HepG2 (cell line): ENCODE data around the gene CAPN10. TPM values are rescaled to one million over a fixed set of nuclear protein-coding genes. Genes with fewer than 3 reads are reported as not detected.
A peak's percentile ranks its signal among the peaks of the same experiment; 100 is the strongest.

Source experiments
- ATF4 ChIP-seq, 2 experiments: fragments of 450-650 bp in 1 of 2; sonication (generic) in 1 of 2; formaldehyde crosslinking; IDR thresholded peaks; 2 replicates each; pipeline versions ENCODE4 v1.5.0 to v1.8.0; 2020 to 2022; ENCODE audit warnings: mild to moderate bottlenecking in 1 of 2, missing genetic modification reagents in 1 of 2
- CENPT ChIP-seq: sonication (generic); formaldehyde crosslinking; IDR thresholded peaks from 2 replicates; pipeline ENCODE4 v1.8.0; 2022; ENCODE audit warnings: low read depth, mild to moderate bottlenecking, moderate library complexity, missing genetic modification reagents
- HOXA5 ChIP-seq: sonication (generic); formaldehyde crosslinking; IDR thresholded peaks from 2 replicates; pipeline ENCODE4 v1.4.0; 2020; ENCODE audit warnings: missing genetic modification reagents
- NR0B2 ChIP-seq: sonication (generic); formaldehyde crosslinking; IDR thresholded peaks from 2 replicates; pipeline ENCODE4 v1.4.0; 2020; ENCODE audit warnings: mild to moderate bottlenecking, missing genetic modification reagents
- RAD51 ChIP-seq: fragments of 450-650 bp; IDR thresholded peaks from 2 replicates; pipeline ENCODE4 v1.6.1; 2016; ENCODE audit warnings: borderline replicate concordance
- RERE ChIP-seq: IDR thresholded peaks from 2 replicates; pipeline ENCODE4 v1.6.1; 2016; ENCODE audit warnings: low read depth, missing genetic modification reagents, missing compliant biosample characterization
- SIX4 ChIP-seq: sonication (generic); formaldehyde crosslinking; IDR thresholded peaks from 2 replicates; pipeline ENCODE4 v1.4.0; 2020; ENCODE audit warnings: missing genetic modification reagents
- SKI ChIP-seq: fragments of 450-650 bp; IDR thresholded peaks from one replicate; pipeline ENCODE4 v1.6.1; 2018; ENCODE audit warnings: mild to moderate bottlenecking; ENCODE audit not compliant: partially characterized antibody
- STAT5B ChIP-seq: sonication (generic); formaldehyde crosslinking; IDR thresholded peaks from 2 replicates; pipeline ENCODE4 v1.4.0; 2020; ENCODE audit warnings: missing genetic modification reagents
- ZMYM2 ChIP-seq: sonication (generic); formaldehyde crosslinking; IDR thresholded peaks from 2 replicates; pipeline ENCODE4 v1.8.0; 2022; ENCODE audit warnings: mild to moderate bottlenecking, missing genetic modification reagents
- ZNF263 ChIP-seq: sonication (generic); formaldehyde crosslinking; IDR thresholded peaks from 2 replicates; pipeline ENCODE4 v1.4.0; 2020; ENCODE audit warnings: missing genetic modification reagents
- ZNF468 ChIP-seq: sonication (generic); formaldehyde crosslinking; IDR thresholded peaks from 2 replicates; pipeline ENCODE4 v1.8.0; 2022; ENCODE audit warnings: mild to moderate bottlenecking, moderate library complexity, missing genetic modification reagents
- ZNF513 ChIP-seq: sonication (generic); formaldehyde crosslinking; conservative IDR thresholded peaks from 2 replicates; pipeline ENCODE4 v1.5.0; 2020; ENCODE audit warnings: missing genetic modification reagents
- ZNF546 ChIP-seq: sonication (generic); formaldehyde crosslinking; conservative IDR thresholded peaks from 2 replicates; pipeline ENCODE4 v1.8.1; 2023; ENCODE audit warnings: mild to moderate bottlenecking, missing genetic modification reagents
- ZNF670 ChIP-seq: sonication (generic); formaldehyde crosslinking; IDR thresholded peaks from 2 replicates; pipeline ENCODE4 v1.8.0; 2022; ENCODE audit warnings: mild to moderate bottlenecking, missing genetic modification reagents, borderline replicate concordance
- ZNF790 ChIP-seq: sonication (generic); formaldehyde crosslinking; IDR thresholded peaks from 2 replicates; pipeline ENCODE4 v1.8.0; 2022; ENCODE audit warnings: missing genetic modification reagents, mild to moderate bottlenecking, borderline replicate concordance
- ZNF800 ChIP-seq: sonication (generic); formaldehyde crosslinking; IDR thresholded peaks from 2 replicates; pipeline ENCODE4 v1.4.0; 2020; ENCODE audit warnings: missing genetic modification reagents
- ZNF883 ChIP-seq: sonication (generic); formaldehyde crosslinking; IDR thresholded peaks from 2 replicates; pipeline ENCODE4 v1.5.1; 2020; ENCODE audit warnings: mild to moderate bottlenecking, missing genetic modification reagents; ENCODE audit errors: not compliant biosample characterization
- polyA plus RNA-seq, 8 experiments: library from polyadenylated mRNA; depleted of rRNA in 3 of 8; stranded (reverse) in 7 of 8; unstranded in 1 of 8; fragments of >200 nt; fragmentation: Illumina TruSeq in 4 of 8; extraction: Trizol in 4 of 8; gene quantifications; 2 replicates each; pipeline versions ENCODE4 v1.2.1 to v1.2.3, GENCODE V29; 2011 to 2016; ENCODE audit warnings: low read depth in 4 of 8, missing spikeins in 1 of 8, mixed read lengths in 1 of 8; ENCODE audit not compliant: insufficient read depth in 1 of 8
- total RNA-seq, 5 experiments: library from RNA; depleted of rRNA; stranded (reverse); fragments of >200 nt; fragmentation: Illumina TruSeq; extraction: Trizol; gene quantifications; 2 replicates each; pipeline ENCODE4 v1.2.3, GENCODE V29; 2016; ENCODE audit warnings: low read depth in 1 of 5

Gene CAPN10
- total and polyA plus RNA-seq, 2 of the 13 experiments (the other 11 are each of a cell fraction or from before 2014, with no cell fraction given) = 27.6 to 32.4 TPM

GRCh38 chr2:240568678-240569522 is 17.6 kb upstream of the CAPN10 start (continued):
- TF ChIP-seq HOXA5 (CRISPR knock-in tag) (no peak), RERE (CRISPR knock-in tag) (no peak), ZNF513 (CRISPR knock-in tag) (no peak), ZNF468 (0 out of 2 replicates have a peak, but pooled peaks have one; percentile 56), RAD51 (no peak), SKI (peak; percentile 18), CENPT (no peak), SIX4 (CRISPR knock-in tag) (no peak), ZNF883 (CRISPR knock-in tag) (peak; percentile 71), ATF4 (CRISPR knock-in tag; IDR thresholded peaks at IDR 0.05) (no peak), ZMYM2 (CRISPR knock-in tag) (no peak), ZNF790 (no peak), ZNF800 (peak; percentile 81), ZNF670 (peak; percentile 49; the same call in 1 of the 2 replicates), ZNF546 (CRISPR knock-in tag) (no peak), NR0B2 (CRISPR knock-in tag) (peak; percentile 49; the same call in 1 of the 2 replicates), ZNF263 (CRISPR knock-in tag) (peak; percentile 43; the same call in 1 of the 2 replicates), STAT5B (no peak)
